Heart left ventricle (tissue), 16 donors: ENCODE data around the gene STX2. TPM values are rescaled to one million over a fixed set of nuclear protein-coding genes. Genes with fewer than 3 reads are reported as not detected.
"Not testable (repeated sequence)": the region's sequence is repeated elsewhere in the genome, so short reads cannot be mapped to it uniquely, and the experiment has no call there.

Experiments used
- ATAC-seq, 4 donors: fragments of 200-7000 bp; cut with Tn5 transposase; one replicate each; pipeline ENCODE4 v1.9.1; 2020 to 2022; ENCODE audit warnings: moderate library complexity in 4 of 4, mild to moderate bottlenecking in 3 of 4, moderate number of reproducible peaks in 1 of 4
- DNase-seq, 5 donors: peaks; one replicate each; pipeline ENCODE4 v3.0.0-alpha.2; 2020
- H3K27ac ChIP-seq, 12 donors: fragments of 200-600 bp; sonication (generic) in 4 of 12; one replicate each; pipeline versions ENCODE4 v1.5.0 to v1.8.0; 2016 to 2022; ENCODE audit warnings: mild to moderate bottlenecking in 2 of 12
- H3K27me3 ChIP-seq, 9 donors: fragments of 200-600 bp; sonication (generic) in 2 of 9; one replicate each; pipeline versions ENCODE4 v1.5.1 to v1.8.0; 2016 to 2022; ENCODE audit warnings: mild to moderate bottlenecking in 3 of 9
- H3K36me3 ChIP-seq, 9 donors: fragments of 200-600 bp; sonication (generic) in 2 of 9; one replicate each; pipeline versions ENCODE4 v1.5.0 to v1.8.0; 2018 to 2022; ENCODE audit warnings: mild to moderate bottlenecking in 2 of 9
- H3K4me1 ChIP-seq, 12 donors: fragments of 200-600 bp; sonication (generic) in 4 of 12; one replicate each; pipeline versions ENCODE4 v1.5.0 to v1.8.0; 2016 to 2022; ENCODE audit warnings: mild to moderate bottlenecking in 3 of 12
- H3K4me3 ChIP-seq, 12 donors: fragments of 200-600 bp; sonication (generic) in 4 of 12; one replicate each; pipeline versions ENCODE4 v1.5.0 to v1.8.0; 2017 to 2022; ENCODE audit warnings: mild to moderate bottlenecking in 9 of 12, moderate library complexity in 4 of 12
- H3K9me3 ChIP-seq, 12 donors: fragments of 200-600 bp; sonication (generic) in 4 of 12; one replicate each; pipeline versions ENCODE4 v1.5.0 to v1.8.0; 2016 to 2022; ENCODE audit warnings: mild to moderate bottlenecking in 1 of 12
- POLR2A ChIP-seq, 2 donors: fragments of 450-650 bp; IDR thresholded peaks; one replicate each; pipeline ENCODE4 v1.6.1; 2017; ENCODE audit warnings: antibody characterized with exemption in 2 of 2, mild to moderate bottlenecking in 2 of 2, moderate library complexity in 2 of 2
- WGBS, 4 donors: extraction: QIAGEN DNeasy Blood & Tissue Kit in 2 of 4; methylation state at CpG; one replicate each; pipeline versions ENCODE4 v1.1.5 to v1.1.7; 2013 to 2018; 5-methylcytosine and 5-hydroxymethylcytosine counted together
- intact Hi-C, 10 donors: fragments of 100-400 bp; cut with DNase I; formaldehyde crosslinking; loops; one replicate each; pipeline versions ENCODE4 v1.11.1 to v1.14.2; 2022
- polyA plus RNA-seq, 2 donors: library from polyadenylated mRNA; stranded (reverse); fragments of 200-250 nt; gene quantifications; one replicate each; pipeline ENCODE4 v1.2.3, GENCODE V29; 2013
- total RNA-seq, 9 donors: library from RNA; depleted of rRNA in 2 of 9; stranded (reverse); fragments of >200 nt in 2 of 9; fragmentation: NEBNext Ultra II Directional in 3 of 9; extraction: Animal tissue kit (Norgen Biotek cat#: 25700) in 3 of 9; gene quantifications; one replicate each; pipeline versions ENCODE4 v1.1.0 to v1.2.4, GENCODE V29; 2016 to 2023
- TF ChIP-seq, protein P1 (sequence below), 12 donors: fragments of 200-600 bp; sonication (generic) in 4 of 12; IDR thresholded peaks; one replicate each; pipeline versions ENCODE4 v1.5.0 to v1.8.0; 2018 to 2022; ENCODE audit warnings: antibody characterized with exemption in 12 of 12, mild to moderate bottlenecking in 5 of 12
- donor health status: ischemic (EF 13 %, LVEDD 7.1; RV severe dilation, severe dysfunction).
- donor health status: healthy with polysubstance abuse.
- donor health status: DM: no; HTN: yes; CAD: no.
- donor health status: DM: no; HTN: no; CAD: no.
- donor health status: ischemic (EF 25% LVEDD 6.9; RV normal size, moderate dysfunction).
- donor health status: ischemic (EF 25% LVEDD 5.7; RV mildly dilated, moderate dysfunction).
- donor health status: healthy.
- donor health status: DM: yes; HTN: yes; CAD: no.
- donor health status: ischemic (EF 35%, LVEDD 5.7; RV mildly dilated, moderate dysfunction).
- donor health status: nonischemic (EF 11% LVEDD 7.7; RV severe dilation, severe dysfunction).
- donor health status: DM: yes; HTN: yes; CAD: no.
- donor health status: PGD.
- donor health status: ischemic (EF 29% LVEDD 5.4; RV normal size, mild dysfunction).
- donor health status: nonischemic (EF 23%, LVEDD 6.1; RV moderate dilation, normal function).

The STX2 gene
- total and polyA plus RNA-seq, 11 donors, result 6.2 to 21.8 (median 11.1) TPM

DNA sequence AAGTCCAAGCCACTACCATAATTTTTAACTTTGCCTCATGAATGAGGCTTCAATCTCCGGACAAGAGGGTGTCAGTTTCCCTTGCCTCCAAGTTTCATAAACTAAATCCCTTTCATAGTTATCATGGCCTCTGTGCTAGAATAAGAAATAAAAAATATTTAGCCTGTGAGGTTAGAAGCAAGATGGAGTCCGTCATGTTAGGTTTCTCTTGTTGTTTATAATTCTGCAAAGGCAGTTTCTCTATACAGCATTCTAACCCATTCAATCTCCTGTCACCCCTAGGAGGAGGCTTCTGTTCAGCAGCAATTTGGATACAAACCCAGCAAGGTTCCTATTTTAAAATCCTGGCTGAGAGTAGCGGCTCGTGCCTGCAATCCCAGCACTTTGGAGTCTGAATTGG, 17.0 kb upstream of the STX2 start:
- intact Hi-C loops, result no loop called here
- peaks cover 0 to 8% (median 0%) of the 10 kb centered on the region in 9 donors for H3K27me3 ChIP-seq
- H3K4me3 ChIP-seq, result no peak overlapping the region
- DNase-seq, result no peak
- ATAC-seq, result no peak
- H3K4me1 ChIP-seq, result no peaks in the 10 kb centered on the region
- peaks cover 0 to 9% (median 0%) of the 10 kb centered on the region in 12 donors for H3K9me3 ChIP-seq
- no peaks in the 10 kb centered on the region for H3K36me3 ChIP-seq
- 85 to 88% (median 87%) methylated on average over 4 of the region's 4 CpGs for WGBS, 4 donors
- TF ChIP-seq POLR2A (IDR thresholded peaks at IDR 0.05), result no peak
- TF ChIP-seq, protein P1, sequence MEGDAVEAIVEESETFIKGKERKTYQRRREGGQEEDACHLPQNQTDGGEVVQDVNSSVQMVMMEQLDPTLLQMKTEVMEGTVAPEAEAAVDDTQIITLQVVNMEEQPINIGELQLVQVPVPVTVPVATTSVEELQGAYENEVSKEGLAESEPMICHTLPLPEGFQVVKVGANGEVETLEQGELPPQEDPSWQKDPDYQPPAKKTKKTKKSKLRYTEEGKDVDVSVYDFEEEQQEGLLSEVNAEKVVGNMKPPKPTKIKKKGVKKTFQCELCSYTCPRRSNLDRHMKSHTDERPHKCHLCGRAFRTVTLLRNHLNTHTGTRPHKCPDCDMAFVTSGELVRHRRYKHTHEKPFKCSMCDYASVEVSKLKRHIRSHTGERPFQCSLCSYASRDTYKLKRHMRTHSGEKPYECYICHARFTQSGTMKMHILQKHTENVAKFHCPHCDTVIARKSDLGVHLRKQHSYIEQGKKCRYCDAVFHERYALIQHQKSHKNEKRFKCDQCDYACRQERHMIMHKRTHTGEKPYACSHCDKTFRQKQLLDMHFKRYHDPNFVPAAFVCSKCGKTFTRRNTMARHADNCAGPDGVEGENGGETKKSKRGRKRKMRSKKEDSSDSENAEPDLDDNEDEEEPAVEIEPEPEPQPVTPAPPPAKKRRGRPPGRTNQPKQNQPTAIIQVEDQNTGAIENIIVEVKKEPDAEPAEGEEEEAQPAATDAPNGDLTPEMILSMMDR (IDR thresholded peaks at IDR 0.05), result no peak
- no peak overlapping the region for H3K27ac ChIP-seq

DNA sequence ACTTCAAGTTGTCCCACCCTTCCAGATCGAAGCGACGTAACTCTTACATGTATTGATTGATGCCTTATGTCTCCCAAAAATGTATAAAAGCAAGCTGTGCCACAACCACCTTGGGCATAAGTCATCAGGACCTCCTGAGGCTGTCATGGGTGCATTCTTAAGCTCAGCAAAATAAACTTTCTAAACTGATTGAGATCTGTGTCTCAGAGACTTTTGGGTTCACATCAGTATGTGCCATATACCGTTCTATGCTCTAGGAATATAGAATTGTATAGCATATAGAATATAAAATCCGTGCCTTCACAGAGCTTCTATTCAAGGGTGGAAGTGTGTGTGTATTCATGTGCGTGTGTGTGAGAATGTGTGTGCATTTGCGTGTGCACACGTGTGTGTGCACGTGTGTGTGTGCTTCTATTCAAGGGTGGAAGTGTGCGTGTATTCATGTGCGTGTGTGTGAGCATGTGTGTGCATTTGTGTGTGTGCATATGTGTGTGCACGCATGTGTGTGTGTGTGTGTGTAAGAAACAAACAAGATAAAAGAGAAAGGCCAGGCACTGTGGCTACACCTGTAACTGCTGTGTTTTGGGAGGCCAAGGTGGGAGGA, 11.5 kb upstream of the STX2 start:
- H3K27me3 ChIP-seq, result peaks cover 0 to 3% (median 0%) of the 10 kb centered on the region in 9 donors
- H3K36me3 ChIP-seq, result no peaks in the 10 kb centered on the region
- ATAC-seq (no peak), DNase-seq (no peak)
- H3K9me3 ChIP-seq, result peaks cover 0 to 5% (median 0%) of the 10 kb centered on the region in 12 donors
- TF ChIP-seq, protein P1 (IDR thresholded peaks at IDR 0.05), result no peak
- intact Hi-C loops, result no loop called here
- WGBS, 4 donors, result 78 to 85% (median 79%) methylated on average over 12 of the region's 12 CpGs
- no peak overlapping the region for H3K4me3 ChIP-seq
- H3K4me1 ChIP-seq, result peaks cover 0 to 6% (median 0%) of the 10 kb centered on the region in 12 donors
- H3K27ac ChIP-seq, result no peak overlapping the region

DNA sequence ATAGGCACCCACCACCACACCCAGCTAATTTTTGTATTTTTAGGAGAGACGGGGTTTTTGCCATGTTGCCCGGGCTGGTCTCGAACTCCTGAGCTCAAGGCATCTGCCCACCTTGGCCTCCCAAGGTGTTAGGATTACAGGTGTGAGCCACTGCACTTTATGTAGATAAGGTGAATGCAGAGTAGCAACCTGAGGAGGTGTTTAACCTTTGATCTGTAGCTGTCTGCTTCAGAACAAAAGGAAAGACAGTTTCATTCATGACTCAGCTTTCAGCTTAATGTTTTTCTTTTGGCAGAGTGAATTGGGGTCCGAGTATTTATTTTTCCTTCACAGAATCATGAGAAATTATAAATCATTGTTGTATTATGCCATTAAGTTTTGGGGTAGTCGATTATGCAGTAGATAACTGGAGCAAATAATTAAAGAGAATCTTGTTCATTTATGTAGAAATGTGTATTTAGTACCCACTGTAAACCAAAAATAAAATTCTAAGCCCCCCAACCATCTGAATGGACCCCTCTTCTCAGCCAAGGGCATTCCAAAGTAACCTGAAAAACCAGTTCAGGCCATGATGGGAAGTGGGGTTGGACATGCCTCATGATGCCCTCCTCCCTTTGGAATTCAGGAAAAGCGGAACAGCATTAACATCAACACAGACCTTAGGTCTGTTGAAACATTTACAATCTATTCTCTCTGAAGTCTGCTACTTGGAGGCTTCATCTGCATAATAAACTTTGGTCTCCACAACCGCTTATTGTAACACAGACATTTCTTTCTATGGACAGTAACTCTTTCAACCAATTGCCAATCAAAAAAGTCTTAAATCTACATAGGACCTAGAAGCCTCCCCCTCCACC, 10.7 kb upstream of the STX2 start:
- ATAC-seq, result no peak
- no peak for DNase-seq
- TF ChIP-seq POLR2A (IDR thresholded peaks at IDR 0.05), result no peak
- TF ChIP-seq, protein P1 (IDR thresholded peaks at IDR 0.05), result no peak
- WGBS, 4 donors, result 73 to 77% (median 74%) methylated on average over 7 of the region's 7 CpGs
- H3K4me3 ChIP-seq, result no peak overlapping the region
- no peaks in the 10 kb centered on the region for H3K36me3 ChIP-seq
- intact Hi-C loops, result no loop called here
- no peak overlapping the region for H3K27ac ChIP-seq
- peaks cover 0 to 5% (median 0%) of the 10 kb centered on the region in 12 donors for H3K9me3 ChIP-seq
- H3K4me1 ChIP-seq, result peaks cover 0 to 6% (median 0%) of the 10 kb centered on the region in 12 donors
- H3K27me3 ChIP-seq, result peaks cover 0 to 3% (median 0%) of the 10 kb centered on the region in 9 donors

DNA sequence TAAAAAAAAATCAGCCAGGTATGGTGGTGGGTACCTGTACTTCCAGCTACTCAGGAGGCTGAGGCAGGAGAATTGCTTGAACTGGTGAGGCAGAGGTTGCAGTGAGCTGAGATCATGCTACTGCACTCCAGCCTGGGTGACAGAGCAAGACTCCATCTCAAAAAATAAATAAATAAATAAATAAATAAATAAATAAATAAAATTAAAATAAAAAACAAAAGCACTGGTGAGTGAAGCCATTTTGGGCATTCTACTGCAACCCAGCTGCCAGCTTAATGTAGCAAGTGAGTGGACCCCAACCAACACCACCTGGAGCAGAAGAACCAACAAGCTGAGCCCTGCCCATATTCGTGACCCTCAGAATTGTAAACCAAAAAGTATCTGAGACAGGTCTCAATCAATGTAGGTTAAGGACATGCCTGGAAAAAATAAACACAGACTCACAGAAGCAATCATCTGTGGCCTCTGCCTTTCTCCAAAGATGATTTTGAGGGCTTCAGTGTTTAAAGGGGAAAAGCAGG, 9.8 kb upstream of the STX2 start:
- H3K4me1 ChIP-seq, DNase-seq, intact Hi-C loops, H3K36me3 ChIP-seq, H3K27me3 ChIP-seq, H3K4me3 ChIP-seq, H3K27ac ChIP-seq, ATAC-seq, H3K9me3 ChIP-seq: not testable (repeated sequence)
- 89 to 98% (median 97%) methylated on average over 1 of the region's 1 CpG for WGBS, 4 donors

DNA sequence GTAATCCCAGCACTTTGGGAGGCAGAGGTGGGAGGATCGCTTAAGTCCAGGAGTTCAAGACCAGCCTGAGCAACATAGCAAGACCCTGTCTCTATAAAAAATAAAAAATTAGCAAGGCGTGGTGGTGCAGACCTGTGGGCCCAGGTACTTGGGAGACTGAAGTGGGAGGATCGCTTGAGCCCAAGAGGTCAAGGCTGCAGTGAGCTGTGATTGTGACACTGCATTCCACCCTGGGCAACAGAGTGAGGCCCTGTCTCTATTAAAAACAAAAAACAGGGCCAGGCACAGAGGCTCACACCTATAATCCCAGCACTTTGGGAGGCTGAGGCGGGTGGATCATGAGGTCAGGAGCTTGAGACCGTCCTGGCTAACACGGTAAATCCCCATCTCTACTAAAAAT, 9.1 kb upstream of the STX2 start:
- ATAC-seq, H3K27ac ChIP-seq, H3K36me3 ChIP-seq, H3K4me1 ChIP-seq, intact Hi-C loops, H3K4me3 ChIP-seq, DNase-seq, H3K27me3 ChIP-seq, H3K9me3 ChIP-seq: not testable (repeated sequence)
- WGBS, 4 donors, result 94 to 99% (median 95%) methylated on average over 6 of the region's 6 CpGs
